ENCODE measurements around the gene PRSS53.

- TF ChIP-seq CTCF (IDR thresholded peaks at IDR 0.05): no peak
- no peak for TF ChIP-seq POLR2A (IDR thresholded peaks at IDR 0.05)
These were observed 4.0 kb downstream of the PRSS53 start for GRCh38 chr16:31084584-31085302.
